Neuronal stem cell (in vitro differentiated cells): ENCODE results near the gene CDK8.
"Not testable (repeated sequence)": the region's sequence is repeated elsewhere in the genome, so short reads cannot be mapped to it uniquely, and the experiment has no call there.

Source experiments
- DNase-seq: peaks from one replicate; pipeline ENCODE4 v3.0.0-alpha.2; 2013; ENCODE audit warnings: low spot score
- H2AFZ ChIP-seq: one replicate; pipeline ENCODE4 v1.6.1; 2013; ENCODE audit warnings: mild to moderate bottlenecking, low read length, inconsistent platforms
- H2AK5ac ChIP-seq: 2 replicates; pipeline ENCODE4 v1.6.1; 2013; ENCODE audit warnings: low read depth, mild to moderate bottlenecking, inconsistent platforms, low read length, moderate library complexity, mixed read lengths
- H2BK120ac ChIP-seq: 2 replicates; pipeline ENCODE4 v1.6.1; 2013; ENCODE audit warnings: low read depth, mild to moderate bottlenecking, inconsistent platforms, low read length, moderate library complexity, mixed read lengths
- H2BK12ac ChIP-seq: one replicate; pipeline ENCODE4 v1.6.1; 2013; ENCODE audit warnings: low read length, inconsistent platforms
- H2BK15ac ChIP-seq: 2 replicates; pipeline ENCODE4 v1.6.1; 2013; ENCODE audit warnings: mild to moderate bottlenecking, low read length, inconsistent platforms, mixed read lengths
- H2BK5ac ChIP-seq: one replicate; pipeline ENCODE4 v1.6.1; 2013; ENCODE audit warnings: inconsistent platforms, mild to moderate bottlenecking, low read length, moderate library complexity
- H3K14ac ChIP-seq: one replicate; pipeline ENCODE4 v1.6.1; 2013; ENCODE audit warnings: low read length, inconsistent platforms
- H3K18ac ChIP-seq: 2 replicates; pipeline ENCODE4 v1.6.1; 2013; ENCODE audit warnings: low read length, inconsistent platforms
- H3K23ac ChIP-seq: 2 replicates; pipeline ENCODE4 v1.6.1; 2013; ENCODE audit warnings: low read depth, mild to moderate bottlenecking, mixed read lengths, low read length, inconsistent platforms; ENCODE audit not compliant: poor library complexity
- H3K27ac ChIP-seq: replicated peaks from 3 replicates; pipeline ENCODE4 v1.5.1; 2013; ENCODE audit warnings: low read length, inconsistent platforms
- H3K27me3 ChIP-seq, 3 experiments: 2 replicates each; pipeline ENCODE4 v1.6.1; 2013; ENCODE audit warnings: low read length in 3 of 3, mild to moderate bottlenecking in 2 of 3, inconsistent platforms in 1 of 3, low read depth in 1 of 3, mixed read lengths in 1 of 3, moderate library complexity in 1 of 3; ENCODE audit not compliant: control insufficient read depth in 3 of 3, insufficient read depth in 3 of 3
- H3K36me3 ChIP-seq, 2 donors: replicated peaks in 1 of 2; 2 replicates each; pipeline ENCODE4 v1.6.1; 2013; ENCODE audit warnings: low read length in 2 of 2; ENCODE audit not compliant: control insufficient read depth in 2 of 2, insufficient read depth in 2 of 2
- H3K4ac ChIP-seq: 2 replicates; pipeline ENCODE4 v1.6.1; 2013; ENCODE audit warnings: inconsistent platforms, mild to moderate bottlenecking, low read length, moderate library complexity
- H3K4me1 ChIP-seq, 2 donors: 1 replicate in 1 of 2; 2 replicates in 1 of 2; pipeline ENCODE4 v1.6.1; 2013; ENCODE audit warnings: low read length in 2 of 2, low read depth in 1 of 2; ENCODE audit not compliant: control insufficient read depth in 2 of 2, insufficient read depth in 1 of 2
- H3K4me2 ChIP-seq: one replicate; pipeline ENCODE4 v1.6.1; 2013; ENCODE audit warnings: mild to moderate bottlenecking, low read length, inconsistent platforms; ENCODE audit not compliant: insufficient read depth, poor library complexity, severe bottlenecking
- H3K4me3 ChIP-seq, 2 donors: 2 replicates each; pipeline ENCODE4 v1.5.1; 2013; ENCODE audit warnings: low read length in 2 of 2, mild to moderate bottlenecking in 2 of 2, inconsistent platforms in 1 of 2, moderate library complexity in 1 of 2
- H3K79me1 ChIP-seq: one replicate; pipeline ENCODE4 v1.6.1; 2013; ENCODE audit warnings: low read depth, mild to moderate bottlenecking, inconsistent platforms, low read length, moderate library complexity
- H3K9ac ChIP-seq: one replicate; pipeline ENCODE4 v1.6.1; 2013; ENCODE audit warnings: mild to moderate bottlenecking, low read depth, low read length, inconsistent platforms; ENCODE audit not compliant: poor library complexity
- H3K9me3 ChIP-seq, 2 donors: replicated peaks in 1 of 2; 2 replicates each; pipeline versions ENCODE3 to v1.6.1; 2013; ENCODE audit warnings: low read length in 2 of 2, mild to moderate bottlenecking in 2 of 2, inconsistent platforms in 1 of 2, low read depth in 1 of 2, mixed read lengths in 1 of 2, moderate library complexity in 1 of 2; ENCODE audit not compliant: control insufficient read depth in 2 of 2, insufficient read depth in 1 of 2
- H4K8ac ChIP-seq: one replicate; pipeline ENCODE4 v1.6.1; 2013; ENCODE audit warnings: low read depth, mild to moderate bottlenecking, inconsistent platforms, low read length, moderate library complexity
- H4K91ac ChIP-seq: one replicate; pipeline ENCODE4 v1.6.1; 2013; ENCODE audit warnings: low read length, low read depth, mild to moderate bottlenecking, inconsistent platforms; ENCODE audit not compliant: poor library complexity
- WGBS, 2 donors: extraction: QIAGEN DNeasy Blood & Tissue Kit; methylation state at CpG; one replicate each; pipeline ENCODE4 v1.1.7; 2013; ENCODE audit warnings: missing lambda C conversion rate in 2 of 2, mixed read lengths in 1 of 2; ENCODE audit not compliant: insufficient read length in 2 of 2, insufficient replicate concordance in 1 of 2; ENCODE audit errors: extremely low coverage in 2 of 2; 5-methylcytosine and 5-hydroxymethylcytosine counted together

CDK8 gene

GRCh38 chr13:26249551-26249950 is 4.4 kb upstream of the CDK8 start:
- DNase-seq, result no peak
- Histone ChIP-seq H3K4me2 (no peak overlapping the region), H2BK120ac (no peak overlapping the region)

GRCh38 chr13:26252006-26252405 is 1.9 kb upstream of the CDK8 start:
- H3K4me2 ChIP-seq, DNase-seq, H4K91ac ChIP-seq, H3K36me3 ChIP-seq, H2AK5ac ChIP-seq, H3K4ac ChIP-seq, H3K23ac ChIP-seq, H2AFZ ChIP-seq, H3K18ac ChIP-seq, H3K79me1 ChIP-seq, H4K8ac ChIP-seq, H3K27ac ChIP-seq, H3K4me3 ChIP-seq, H2BK12ac ChIP-seq, H2BK120ac ChIP-seq, H3K9ac ChIP-seq, H3K4me1 ChIP-seq, H2BK5ac ChIP-seq, H3K14ac ChIP-seq, H3K9me3 ChIP-seq, H2BK15ac ChIP-seq: not testable (repeated sequence)
- peaks cover 0 to 38% (median 0%) of the 10 kb centered on the region in 3 experiments for H3K27me3 ChIP-seq
- no CpG with 5 or more reads among the region's 4 CpGs for WGBS, 2 donors

More at GRCh38 chr13:26249551-26249950, 4.4 kb upstream of the CDK8 start:
- H3K4me1 ChIP-seq, result no peaks in the 10 kb centered on the region
- no peak overlapping the region for H3K4me3 ChIP-seq
- no peak overlapping the region for H2AFZ ChIP-seq
- H2BK12ac ChIP-seq, result no peak overlapping the region
- no peak overlapping the region for H4K8ac ChIP-seq
- no peak overlapping the region for H3K27ac ChIP-seq
- no peak overlapping the region for H3K9ac ChIP-seq
- no peak overlapping the region for H2AK5ac ChIP-seq
- no peak overlapping the region for H3K23ac ChIP-seq
- no peak overlapping the region for H3K4ac ChIP-seq
- H3K36me3 ChIP-seq, result no peaks in the 10 kb centered on the region
- no peak overlapping the region for H4K91ac ChIP-seq
- H2BK5ac ChIP-seq, result no peak overlapping the region
- H3K9me3 ChIP-seq, result no peaks in the 10 kb centered on the region
- peaks cover 0 to 44% (median 0%) of the 10 kb centered on the region in 3 experiments for H3K27me3 ChIP-seq
- no peak overlapping the region for H2BK15ac ChIP-seq
- no peaks in the 10 kb centered on the region for H3K79me1 ChIP-seq
- H3K14ac ChIP-seq, result no peak overlapping the region
- H3K18ac ChIP-seq, result no peak overlapping the region

GRCh38 chr13:26253262-26253786 is 605 bp upstream of the CDK8 start:
- Histone ChIP-seq H3K27ac (no peak overlapping the region), H2BK12ac (no peak overlapping the region), H3K18ac (no peak overlapping the region), H4K8ac (no peak overlapping the region), H3K4me1 (peaks cover 0 to 14% of the 10 kb centered on the region in 2 donors), H2AFZ (peak overlapping the region; percentile 100), H3K4me2 (peak overlapping the region; percentile 43), H3K79me1 (no peaks in the 10 kb centered on the region), H2BK5ac (peak overlapping the region; percentile 89), H3K4me3 (peak overlapping the region in 1 of 2 donors; percentile 92), H3K4ac (no peak overlapping the region), H2BK15ac (no peak overlapping the region), H3K23ac (no peak overlapping the region), H2BK120ac (no peak overlapping the region), H4K91ac (no peak overlapping the region), H3K14ac (no peak overlapping the region), H3K9me3 (no peaks in the 10 kb centered on the region), H3K9ac (no peak overlapping the region), H3K36me3 (no peaks in the 10 kb centered on the region), H3K27me3 (peaks cover 0 to 25% (median 0%) of the 10 kb centered on the region in 3 experiments), H2AK5ac (no peak overlapping the region)
- no CpG with 5 or more reads among the region's 9 CpGs for WGBS, 2 donors
- no peak for DNase-seq

- Histone ChIP-seq H3K18ac (no peak overlapping the region), H2BK15ac (no peak overlapping the region), H3K23ac (peak overlapping the region; percentile 52), H3K14ac (no peak overlapping the region), H2AFZ (peak overlapping the region; percentile 100), H2BK12ac (no peak overlapping the region), H4K91ac (no peak overlapping the region), H3K4me1 (peaks cover 0 to 14% of the 10 kb centered on the region in 2 donors), H3K4me2 (peak overlapping the region; percentile 61), H3K4me3 (peak overlapping the region; percentile 92 to 95), H3K4ac (no peak overlapping the region), H3K9ac (peak overlapping the region; percentile 94), H2BK5ac (no peak overlapping the region), H2BK120ac (peak overlapping the region; percentile 84), H4K8ac (no peak overlapping the region), H2AK5ac (no peak overlapping the region), H3K36me3 (no peaks in the 10 kb centered on the region), H3K9me3 (no peaks in the 10 kb centered on the region), H3K27me3 (peaks cover 0 to 14% (median 0%) of the 10 kb centered on the region in 3 experiments), H3K27ac (peak overlapping the region; percentile 95), H3K79me1 (no peaks in the 10 kb centered on the region)
- WGBS, 2 donors, result no CpG with 5 or more reads among the region's 35 CpGs
- DNase-seq, result no peak
These were observed 718 bp downstream of the CDK8 start for GRCh38 chr13:26254583-26255111.
